ENCODE results near the gene BLNK. TPM values are rescaled to one million over a fixed set of nuclear protein-coding genes. Genes with fewer than 3 reads are reported as not detected.
A peak's percentile ranks its signal among the peaks of the same experiment; 100 is the strongest.

BLNK gene
- polyA plus RNA-seq, 1 of the 3 experiments (the other 2 are of a cell fraction), result not detected

DNA sequence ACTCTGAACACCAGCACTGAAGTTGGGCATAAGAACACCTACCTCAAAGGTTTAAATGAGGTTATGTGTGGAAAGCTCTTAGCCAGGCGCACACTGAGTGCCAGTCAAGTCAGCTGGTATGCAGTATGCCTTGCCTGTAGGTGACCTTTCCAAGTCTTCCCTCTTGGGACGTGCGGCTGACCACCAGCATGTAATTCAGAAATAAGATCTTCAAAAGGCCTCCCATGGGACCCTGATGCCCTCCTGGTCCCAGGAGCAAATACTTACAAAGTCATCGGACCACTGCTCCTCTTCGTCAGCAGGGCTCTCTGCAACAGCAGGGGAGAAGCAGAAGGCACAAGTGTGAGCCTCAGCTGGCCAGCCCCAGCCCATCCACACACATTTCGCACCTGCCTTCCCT, 40.8 kb downstream of the BLNK start:
- Histone ChIP-seq H3K4me1 (ENCODE audit: control insufficient read depth in 1 of 2, insufficient read depth in 2 of 2, low read depth in 1 of 2, low read length in 1 of 2) (no peaks in the 10 kb centered on the region; a peak in 1 of 4 replicates), H3K79me2 (ENCODE audit: insufficient read depth) (no peaks in the 10 kb centered on the region), H3K27ac (ENCODE audit: low read depth in 2 of 2, low read length in 1 of 2) (no peak overlapping the region), H3K36me3 (replicated peaks in 1 of 2; ENCODE audit: control insufficient read depth in 1 of 2, insufficient read depth in 2 of 2, low read length in 1 of 2) (no peaks in the 10 kb centered on the region), H3K9me2 (no peaks in the 10 kb centered on the region), H3K9me3 (no peaks in the 10 kb centered on the region), H3F3A (replicated peaks; ENCODE audit: insufficient read depth) (no peaks in the 10 kb centered on the region), H3K9ac (no peak overlapping the region), H3K4me2 (no peak overlapping the region), H3K27me3 (ENCODE audit: insufficient read depth) (no peaks in the 10 kb centered on the region; the same call in 1 of the 2 replicates), H4K20me1 (ENCODE audit: insufficient read depth) (no peaks in the 10 kb centered on the region), H2AFZ (ENCODE audit: low read depth) (no peak overlapping the region), H3K4me3 (ENCODE audit: low read depth in 2 of 2, low read length in 1 of 2) (no peak overlapping the region)
- TF ChIP-seq TCF12 (IDR thresholded peaks at IDR 0.05) (no peak), GABPA (IDR thresholded peaks at IDR 0.05; ENCODE audit: low read depth) (no peak), SIN3A (IDR thresholded peaks at IDR 0.05; ENCODE audit: borderline replicate concordance, low read depth, low read length) (no peak)
- 71% methylated on average over 4 of the region's 6 CpGs for WGBS (ENCODE audit: low lambda C conversion rate)
- no peak for DNase-seq
- POLR2A ChIA-PET, result no interaction called here
- CTCF ChIA-PET, result interaction anchor here (1.0 to 3.9 kb wide), 15 partner anchors 11 to 184 kb away, joined by 3 to 70 read pairs (median 9); partner anchors contain the start of gene ZNF518A

DNA sequence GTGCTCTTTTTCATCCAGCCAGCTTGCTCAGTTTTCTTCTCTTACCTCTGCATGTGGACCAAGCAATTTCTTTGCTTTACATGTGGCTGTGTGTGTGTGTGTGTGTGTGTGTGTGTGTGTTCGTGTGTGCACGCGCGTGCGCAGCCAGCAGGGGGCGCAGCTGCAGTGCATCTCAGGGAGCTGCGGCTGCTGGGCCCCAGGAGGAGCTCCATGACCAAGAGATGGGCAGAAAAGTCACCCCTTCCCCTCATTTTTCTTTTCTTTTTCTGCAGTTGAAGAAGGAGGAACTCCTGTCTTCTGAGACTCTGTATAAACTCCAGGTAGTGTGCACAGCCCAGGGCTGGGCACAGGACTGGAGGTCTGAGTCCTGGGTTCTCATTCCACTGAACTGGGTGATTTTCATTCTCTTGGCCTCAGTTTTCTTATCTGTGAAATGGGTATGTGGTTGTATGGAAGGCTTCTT, 41.8 kb downstream of the BLNK start:
- no peaks in the 10 kb centered on the region; the same call in 1 of the 2 replicates for H3K27me3 ChIP-seq (ENCODE audit: insufficient read depth)
- WGBS (ENCODE audit: low lambda C conversion rate), result 7% methylated on average over 7 of the region's 7 CpGs
- CTCF ChIA-PET, result interaction anchor here (0.6 to 3.9 kb wide), 61 partner anchors 9 to 541 kb away, joined by 3 to 70 read pairs (median 4); partner anchors contain the start of genes BLNK and ZNF518A
- no peak overlapping the region for H3K27ac ChIP-seq (ENCODE audit: low read depth in 2 of 2, low read length in 1 of 2)
- peak; percentile 75 for DNase-seq
- POLR2A ChIA-PET, result no interaction called here
- H3K79me2 ChIP-seq (ENCODE audit: insufficient read depth), result no peaks in the 10 kb centered on the region
- no peak overlapping the region for H2AFZ ChIP-seq (ENCODE audit: low read depth)
- TF ChIP-seq MXI1 (IDR thresholded peaks at IDR 0.05; ENCODE audit: low read depth, low read length) (no peak), SMC3 (IDR thresholded peaks at IDR 0.05; ENCODE audit: low read depth, low read length) (peak; percentile 69), RAD21 (IDR thresholded peaks at IDR 0.05; ENCODE audit: low read length) (peak; percentile 59), MEF2A (IDR thresholded peaks at IDR 0.05; ENCODE audit: borderline replicate concordance, low read depth) (no peak), SIN3A (IDR thresholded peaks at IDR 0.05; ENCODE audit: borderline replicate concordance, low read depth, low read length) (no peak)
- TF ChIP-seq, protein P1, sequence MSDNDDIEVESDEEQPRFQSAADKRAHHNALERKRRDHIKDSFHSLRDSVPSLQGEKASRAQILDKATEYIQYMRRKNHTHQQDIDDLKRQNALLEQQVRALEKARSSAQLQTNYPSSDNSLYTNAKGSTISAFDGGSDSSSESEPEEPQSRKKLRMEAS (IDR thresholded peaks at IDR 0.05; ENCODE audit: low read depth), result peak; percentile 48; the same call in 1 of the 2 replicates
- TF ChIP-seq, protein P2, sequence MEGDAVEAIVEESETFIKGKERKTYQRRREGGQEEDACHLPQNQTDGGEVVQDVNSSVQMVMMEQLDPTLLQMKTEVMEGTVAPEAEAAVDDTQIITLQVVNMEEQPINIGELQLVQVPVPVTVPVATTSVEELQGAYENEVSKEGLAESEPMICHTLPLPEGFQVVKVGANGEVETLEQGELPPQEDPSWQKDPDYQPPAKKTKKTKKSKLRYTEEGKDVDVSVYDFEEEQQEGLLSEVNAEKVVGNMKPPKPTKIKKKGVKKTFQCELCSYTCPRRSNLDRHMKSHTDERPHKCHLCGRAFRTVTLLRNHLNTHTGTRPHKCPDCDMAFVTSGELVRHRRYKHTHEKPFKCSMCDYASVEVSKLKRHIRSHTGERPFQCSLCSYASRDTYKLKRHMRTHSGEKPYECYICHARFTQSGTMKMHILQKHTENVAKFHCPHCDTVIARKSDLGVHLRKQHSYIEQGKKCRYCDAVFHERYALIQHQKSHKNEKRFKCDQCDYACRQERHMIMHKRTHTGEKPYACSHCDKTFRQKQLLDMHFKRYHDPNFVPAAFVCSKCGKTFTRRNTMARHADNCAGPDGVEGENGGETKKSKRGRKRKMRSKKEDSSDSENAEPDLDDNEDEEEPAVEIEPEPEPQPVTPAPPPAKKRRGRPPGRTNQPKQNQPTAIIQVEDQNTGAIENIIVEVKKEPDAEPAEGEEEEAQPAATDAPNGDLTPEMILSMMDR (IDR thresholded peaks at IDR 0.05), result peak; percentile 79
- TF ChIP-seq, protein P3, sequence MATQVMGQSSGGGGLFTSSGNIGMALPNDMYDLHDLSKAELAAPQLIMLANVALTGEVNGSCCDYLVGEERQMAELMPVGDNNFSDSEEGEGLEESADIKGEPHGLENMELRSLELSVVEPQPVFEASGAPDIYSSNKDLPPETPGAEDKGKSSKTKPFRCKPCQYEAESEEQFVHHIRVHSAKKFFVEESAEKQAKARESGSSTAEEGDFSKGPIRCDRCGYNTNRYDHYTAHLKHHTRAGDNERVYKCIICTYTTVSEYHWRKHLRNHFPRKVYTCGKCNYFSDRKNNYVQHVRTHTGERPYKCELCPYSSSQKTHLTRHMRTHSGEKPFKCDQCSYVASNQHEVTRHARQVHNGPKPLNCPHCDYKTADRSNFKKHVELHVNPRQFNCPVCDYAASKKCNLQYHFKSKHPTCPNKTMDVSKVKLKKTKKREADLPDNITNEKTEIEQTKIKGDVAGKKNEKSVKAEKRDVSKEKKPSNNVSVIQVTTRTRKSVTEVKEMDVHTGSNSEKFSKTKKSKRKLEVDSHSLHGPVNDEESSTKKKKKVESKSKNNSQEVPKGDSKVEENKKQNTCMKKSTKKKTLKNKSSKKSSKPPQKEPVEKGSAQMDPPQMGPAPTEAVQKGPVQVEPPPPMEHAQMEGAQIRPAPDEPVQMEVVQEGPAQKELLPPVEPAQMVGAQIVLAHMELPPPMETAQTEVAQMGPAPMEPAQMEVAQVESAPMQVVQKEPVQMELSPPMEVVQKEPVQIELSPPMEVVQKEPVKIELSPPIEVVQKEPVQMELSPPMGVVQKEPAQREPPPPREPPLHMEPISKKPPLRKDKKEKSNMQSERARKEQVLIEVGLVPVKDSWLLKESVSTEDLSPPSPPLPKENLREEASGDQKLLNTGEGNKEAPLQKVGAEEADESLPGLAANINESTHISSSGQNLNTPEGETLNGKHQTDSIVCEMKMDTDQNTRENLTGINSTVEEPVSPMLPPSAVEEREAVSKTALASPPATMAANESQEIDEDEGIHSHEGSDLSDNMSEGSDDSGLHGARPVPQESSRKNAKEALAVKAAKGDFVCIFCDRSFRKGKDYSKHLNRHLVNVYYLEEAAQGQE (IDR thresholded peaks at IDR 0.05; ENCODE audit: low read depth, low read length), result no peak
- H3K36me3 ChIP-seq (replicated peaks in 1 of 2; ENCODE audit: control insufficient read depth in 1 of 2, insufficient read depth in 2 of 2, low read length in 1 of 2), result no peaks in the 10 kb centered on the region
- no peak overlapping the region for H3K4me2 ChIP-seq
- H3K4me3 ChIP-seq (ENCODE audit: low read depth in 2 of 2, low read length in 1 of 2), result peak overlapping the region in 1 of 2 experiments; percentile 36; a peak in 1 of 4 replicates
- no peaks in the 10 kb centered on the region; a peak in 1 of 4 replicates for H3K4me1 ChIP-seq (ENCODE audit: control insufficient read depth in 1 of 2, insufficient read depth in 2 of 2, low read depth in 1 of 2, low read length in 1 of 2)
- no peaks in the 10 kb centered on the region for H3F3A ChIP-seq (replicated peaks; ENCODE audit: insufficient read depth)
- H4K20me1 ChIP-seq (ENCODE audit: insufficient read depth), result no peaks in the 10 kb centered on the region
- H3K9me2 ChIP-seq, result no peaks in the 10 kb centered on the region
- no peak overlapping the region for H3K9ac ChIP-seq
- H3K9me3 ChIP-seq, result no peaks in the 10 kb centered on the region

Data from SK-N-SH (cell line).